A549 (cell line): Measurements from ENCODE around the gene ADAT2.

ENCODE experiments used
- RFX5 ChIP-seq: fragments of 450-650 bp; IDR thresholded peaks from 2 replicates; pipeline ENCODE4 v1.7.1; 2014; ENCODE audit warnings: antibody characterized with exemption, mild to moderate bottlenecking, moderate library complexity
- TF ChIP-seq, protein P1 (sequence below): fragments of >200 bp; sonication (Bioruptor Twin); formaldehyde crosslinking; IDR thresholded peaks from 3 replicates; pipeline ENCODE4 v1.5.1; 2016

GRCh38 chr6:143376861-143377260, 73.6 kb downstream of the ADAT2 start:
- TF ChIP-seq, protein P1, sequence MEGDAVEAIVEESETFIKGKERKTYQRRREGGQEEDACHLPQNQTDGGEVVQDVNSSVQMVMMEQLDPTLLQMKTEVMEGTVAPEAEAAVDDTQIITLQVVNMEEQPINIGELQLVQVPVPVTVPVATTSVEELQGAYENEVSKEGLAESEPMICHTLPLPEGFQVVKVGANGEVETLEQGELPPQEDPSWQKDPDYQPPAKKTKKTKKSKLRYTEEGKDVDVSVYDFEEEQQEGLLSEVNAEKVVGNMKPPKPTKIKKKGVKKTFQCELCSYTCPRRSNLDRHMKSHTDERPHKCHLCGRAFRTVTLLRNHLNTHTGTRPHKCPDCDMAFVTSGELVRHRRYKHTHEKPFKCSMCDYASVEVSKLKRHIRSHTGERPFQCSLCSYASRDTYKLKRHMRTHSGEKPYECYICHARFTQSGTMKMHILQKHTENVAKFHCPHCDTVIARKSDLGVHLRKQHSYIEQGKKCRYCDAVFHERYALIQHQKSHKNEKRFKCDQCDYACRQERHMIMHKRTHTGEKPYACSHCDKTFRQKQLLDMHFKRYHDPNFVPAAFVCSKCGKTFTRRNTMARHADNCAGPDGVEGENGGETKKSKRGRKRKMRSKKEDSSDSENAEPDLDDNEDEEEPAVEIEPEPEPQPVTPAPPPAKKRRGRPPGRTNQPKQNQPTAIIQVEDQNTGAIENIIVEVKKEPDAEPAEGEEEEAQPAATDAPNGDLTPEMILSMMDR: no peak
- no peak for TF ChIP-seq RFX5
